GM23248 (cell line): ENCODE results near the gene AASS. TPM values are rescaled to one million over a fixed set of nuclear protein-coding genes. Genes with fewer than 3 reads are reported as not detected.
A peak's percentile ranks its signal among the peaks of the same experiment; 100 is the strongest.

ENCODE experiments used
- DNase-seq: peaks from one replicate; pipeline ENCODE4 v3.0.0-alpha.2; 2015
- H2AFZ ChIP-seq: fragments of 200-600 bp; sonication (generic); 2 replicates; pipeline ENCODE4 v1.6.1; 2016; ENCODE audit warnings: antibody characterized with exemption
- H3F3A ChIP-seq: fragments of 200-600 bp; sonication (generic); 2 replicates; pipeline ENCODE4 v1.6.1; 2016; ENCODE audit warnings: mild to moderate bottlenecking, antibody characterized with exemption, mixed run types; ENCODE audit not compliant: insufficient read depth
- H3K27ac ChIP-seq: fragments of 200-600 bp; sonication (generic); 2 replicates; pipeline ENCODE4 v1.5.1; 2016; ENCODE audit warnings: mild to moderate bottlenecking
- H3K27me3 ChIP-seq: fragments of 200-600 bp; sonication (generic); replicated peaks from 2 replicates; pipeline ENCODE4 v1.6.1; 2016; ENCODE audit warnings: mild to moderate bottlenecking; ENCODE audit not compliant: insufficient read depth
- H3K36me3 ChIP-seq: fragments of 200-600 bp; sonication (generic); 2 replicates; pipeline ENCODE4 v1.6.1; 2016; ENCODE audit warnings: low read depth, mild to moderate bottlenecking
- H3K4me1 ChIP-seq: fragments of 200-600 bp; sonication (generic); 2 replicates; pipeline ENCODE4 v1.6.1; 2016; ENCODE audit warnings: mild to moderate bottlenecking; ENCODE audit not compliant: insufficient read depth
- H3K4me2 ChIP-seq: fragments of 200-600 bp; sonication (generic); one replicate; pipeline ENCODE4 v1.6.1; 2016; ENCODE audit warnings: mild to moderate bottlenecking; ENCODE audit not compliant: unreplicated experiment
- H3K4me3 ChIP-seq: fragments of 200-600 bp; sonication (generic); 2 replicates; pipeline ENCODE4 v1.5.1; 2016; ENCODE audit warnings: mild to moderate bottlenecking
- H3K79me2 ChIP-seq: fragments of 200-600 bp; sonication (generic); 2 replicates; pipeline ENCODE4 v1.6.1; 2016; ENCODE audit warnings: mild to moderate bottlenecking; ENCODE audit not compliant: insufficient read depth
- H3K9ac ChIP-seq: fragments of 200-600 bp; sonication (generic); 2 replicates; pipeline ENCODE4 v1.6.1; 2016; ENCODE audit warnings: mild to moderate bottlenecking
- H3K9me2 ChIP-seq: fragments of 200-600 bp; sonication (generic); 2 replicates; pipeline ENCODE4 v1.6.1; 2016; ENCODE audit warnings: mixed run types, mild to moderate bottlenecking, moderate library complexity; ENCODE audit not compliant: insufficient read depth
- H3K9me3 ChIP-seq: fragments of 200-600 bp; sonication (generic); one replicate; pipeline ENCODE4 v1.6.1; 2017; ENCODE audit warnings: low read depth
- H4K20me1 ChIP-seq: fragments of 200-600 bp; sonication (generic); 2 replicates; pipeline ENCODE4 v1.6.0; 2016; ENCODE audit not compliant: insufficient read depth
- EZH2 ChIP-seq: fragments of 200-600 bp; sonication (generic); IDR thresholded peaks from 2 replicates; pipeline ENCODE4 v1.6.1; 2018; ENCODE audit warnings: antibody characterized with exemption, mild to moderate bottlenecking; ENCODE audit not compliant: insufficient read depth, poor library complexity, severe bottlenecking
- EZH2phosphoT487 ChIP-seq: fragments of 200-600 bp; sonication (generic); IDR thresholded peaks from 2 replicates; pipeline ENCODE4 v1.6.1; 2018; ENCODE audit warnings: antibody characterized with exemption, moderate library complexity, mild to moderate bottlenecking, low read depth; ENCODE audit not compliant: insufficient read depth
- WGBS, 2 experiments: methylation state at CpG; one replicate each; pipeline ENCODE4 v1.1.6; 2015 to 2017; ENCODE audit warnings: low lambda C conversion rate in 2 of 2, low coverage in 1 of 2; ENCODE audit errors: missing lambda C conversion rate in 2 of 2; 5-methylcytosine and 5-hydroxymethylcytosine counted together
- in situ Hi-C: fragments of 300-500 bp; cut with MboI; formaldehyde crosslinking; loops from 2 replicates; pipeline ENCODE4 v1.15.0; 2020
- polyA plus RNA-seq: library from polyadenylated mRNA; unstranded; fragments of >200 nt; fragmentation: Nextera tagmentation; extraction: Ambion mirVana; gene quantifications from 2 replicates; pipeline ENCODE4 v1.2.1, GENCODE V29; 2016
- total RNA-seq: library from RNA; depleted of rRNA; stranded (reverse); fragments of >200 nt; shearing (Covaris generic); gene quantifications from 2 replicates; pipeline ENCODE4 v1.2.3, GENCODE V29; 2014

Gene AASS
- total and polyA plus RNA-seq, 2 experiments from 2014 or later: 5.8 to 6.3 TPM

GRCh38 chr7:122166740-122167139 is 22.7 kb upstream of the AASS start:
- Histone ChIP-seq H3K9ac (no peak overlapping the region), H4K20me1 (no peaks in the 10 kb centered on the region), H3K4me2 (no peak overlapping the region), H3K9me2 (no peaks in the 10 kb centered on the region), H2AFZ (no peak overlapping the region), H3K27me3 (0 out of 2 replicates have a peak, but pooled peaks cover 23% of the 10 kb centered on the region), H3K27ac (no peak overlapping the region), H3K9me3 (no peaks in the 10 kb centered on the region), H3F3A (no peaks in the 10 kb centered on the region), H3K4me3 (no peak overlapping the region), H3K79me2 (no peaks in the 10 kb centered on the region), H3K4me1 (peaks cover 11% of the 10 kb centered on the region; the same call in 1 of the 2 replicates), H3K36me3 (no peaks in the 10 kb centered on the region)
- TF ChIP-seq EZH2: no peak
- no peak for TF ChIP-seq EZH2phosphoT487
- peak; percentile 60 for DNase-seq
- 0% methylated on average over 1 of the region's 1 CpG for WGBS, 2 experiments
- in situ Hi-C loops: no loop called here

GRCh38 chr7:122166275-122166674 is 22.2 kb upstream of the AASS start:
- H3K9ac ChIP-seq: no peak overlapping the region
- no peak overlapping the region for H2AFZ ChIP-seq
- no peaks in the 10 kb centered on the region for H4K20me1 ChIP-seq
- 0 out of 2 replicates have a peak, but pooled peaks cover 27% of the 10 kb centered on the region for H3K27me3 ChIP-seq
- H3F3A ChIP-seq: no peaks in the 10 kb centered on the region
- H3K4me2 ChIP-seq: no peak overlapping the region
- no peak for TF ChIP-seq EZH2
- no peak for TF ChIP-seq EZH2phosphoT487
- H3K4me1 ChIP-seq: peaks cover 11% of the 10 kb centered on the region; the same call in 1 of the 2 replicates
- H3K4me3 ChIP-seq: no peak overlapping the region
- H3K36me3 ChIP-seq: no peaks in the 10 kb centered on the region
- no peaks in the 10 kb centered on the region for H3K9me3 ChIP-seq
- in situ Hi-C loops: no loop called here
- WGBS, 2 experiments: 70 to 72% methylated on average over 3 of the region's 3 CpGs
- DNase-seq: no peak
- H3K27ac ChIP-seq: no peak overlapping the region
- H3K9me2 ChIP-seq: no peaks in the 10 kb centered on the region
- H3K79me2 ChIP-seq: no peaks in the 10 kb centered on the region

DNA sequence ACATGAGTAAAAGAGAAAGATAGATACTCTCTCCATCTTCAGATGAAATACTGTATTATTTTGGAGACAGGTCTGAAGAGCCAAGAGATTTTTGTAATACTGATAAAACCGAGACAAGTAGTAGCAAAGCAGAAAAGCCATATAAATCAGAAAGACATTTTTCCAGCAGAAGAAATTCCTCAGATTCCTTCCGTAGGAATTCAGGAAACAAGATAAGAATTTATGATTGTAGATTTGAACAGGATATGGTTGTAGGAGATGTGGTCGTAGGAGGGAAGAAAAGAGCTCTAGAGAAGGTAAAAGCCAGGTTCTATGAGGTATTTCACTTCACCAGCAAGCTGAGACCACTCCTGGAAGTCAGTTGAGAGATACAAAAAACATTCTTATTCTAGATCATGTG is 17.6 kb upstream of the AASS start:
- no peak overlapping the region for H3K9ac ChIP-seq
- H3K4me2 ChIP-seq: no peak overlapping the region
- H2AFZ ChIP-seq: no peak overlapping the region

GRCh38 chr7:122155566-122155965 is 11.5 kb upstream of the AASS start:
- Histone ChIP-seq H3K4me2 (no peak overlapping the region), H3K9ac (no peak overlapping the region), H3K36me3 (no peaks in the 10 kb centered on the region), H3K27me3 (peaks cover 8% of the 10 kb centered on the region; the same call in 1 of the 2 replicates), H3F3A (no peaks in the 10 kb centered on the region), H3K79me2 (no peaks in the 10 kb centered on the region), H3K4me3 (no peak overlapping the region), H4K20me1 (no peaks in the 10 kb centered on the region), H2AFZ (no peak overlapping the region), H3K4me1 (no peaks in the 10 kb centered on the region), H3K27ac (no peak overlapping the region), H3K9me2 (no peaks in the 10 kb centered on the region), H3K9me3 (no peaks in the 10 kb centered on the region)
- peak; percentile 16 for DNase-seq
- in situ Hi-C loops: no loop called here
- WGBS, 2 experiments: 24 to 30% methylated on average over 2 of the region's 2 CpGs
- TF ChIP-seq EZH2: no peak
- TF ChIP-seq EZH2phosphoT487: no peak

More for the DNA sequence above, 17.6 kb upstream of the AASS start:
- H3F3A ChIP-seq: no peaks in the 10 kb centered on the region
- no peaks in the 10 kb centered on the region for H3K9me3 ChIP-seq
- H3K4me3 ChIP-seq: no peak overlapping the region
- in situ Hi-C loops: no loop called here
- no peak for TF ChIP-seq EZH2phosphoT487
- TF ChIP-seq EZH2: no peak
- H3K27ac ChIP-seq: no peak overlapping the region
- no peaks in the 10 kb centered on the region for H3K79me2 ChIP-seq
- peaks cover 27% of the 10 kb centered on the region; the same call in 1 of the 2 replicates for H3K27me3 ChIP-seq
- 10 to 15% methylated on average over 3 of the region's 3 CpGs for WGBS, 2 experiments
- no peaks in the 10 kb centered on the region for H3K9me2 ChIP-seq
- DNase-seq: no peak
- peaks cover 6% of the 10 kb centered on the region; the same call in 1 of the 2 replicates for H3K4me1 ChIP-seq
- no peaks in the 10 kb centered on the region for H3K36me3 ChIP-seq
- H4K20me1 ChIP-seq: no peaks in the 10 kb centered on the region

GRCh38 chr7:122148878-122149277 is 4.8 kb upstream of the AASS start:
- Histone ChIP-seq H2AFZ (no peak overlapping the region), H3K9ac (no peak overlapping the region), H3K4me2 (no peak overlapping the region), H3K27ac (no peak overlapping the region), H3K27me3 (peaks cover 4% of the 10 kb centered on the region), H3K4me3 (no peak overlapping the region), H4K20me1 (no peaks in the 10 kb centered on the region), H3K4me1 (no peaks in the 10 kb centered on the region), H3K9me3 (no peaks in the 10 kb centered on the region), H3K36me3 (no peaks in the 10 kb centered on the region), H3F3A (no peaks in the 10 kb centered on the region), H3K9me2 (no peaks in the 10 kb centered on the region), H3K79me2 (no peaks in the 10 kb centered on the region)
- WGBS, 2 experiments: 16 to 18% methylated on average over 2 of the region's 2 CpGs
- TF ChIP-seq EZH2: no peak
- no peak for TF ChIP-seq EZH2phosphoT487
- in situ Hi-C loops: no loop called here
- DNase-seq: no peak
